ENCODE measurements around the gene SNAP25.

The SNAP25 gene

DNA sequence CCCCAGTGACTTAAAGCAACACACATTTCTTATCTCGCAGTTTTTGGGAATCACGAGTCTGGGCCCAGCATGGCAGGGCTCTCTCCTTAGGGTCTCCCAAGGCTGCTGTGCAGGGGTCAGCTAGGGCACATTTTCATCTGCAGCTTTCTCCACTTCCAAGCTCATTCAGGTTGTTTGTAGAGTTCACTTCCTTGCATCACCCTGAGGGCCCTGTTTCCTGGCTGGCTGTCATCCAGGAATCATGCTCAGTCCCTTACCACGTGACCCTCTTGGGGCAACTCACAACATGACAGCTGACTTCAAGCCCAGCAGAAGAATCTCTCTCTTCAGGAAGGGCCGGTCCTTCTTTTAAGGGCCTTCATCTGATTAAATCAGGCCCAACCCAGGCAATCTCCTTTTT, 21.3 kb downstream of the SNAP25 start:
- H2AFZ ChIP-seq (ENCODE audit: low read depth), result no peak overlapping the region
- no peak overlapping the region for H3K9ac ChIP-seq
- H3K79me2 ChIP-seq (ENCODE audit: insufficient read depth, low read depth), result no peaks in the 10 kb centered on the region
- no peak overlapping the region for H3K4me2 ChIP-seq
- H3K4me3 ChIP-seq (IDR thresholded peaks at IDR 0.05; ENCODE audit: insufficient read depth, low read depth, low read length), result no peak overlapping the region
- H3K36me3 ChIP-seq (ENCODE audit: insufficient read depth), result no peaks in the 10 kb centered on the region
- no peak overlapping the region for H3K27ac ChIP-seq
- no peaks in the 10 kb centered on the region for H3K4me1 ChIP-seq (ENCODE audit: low read depth, poor library complexity, severe bottlenecking)
- no peaks in the 10 kb centered on the region for H4K20me1 ChIP-seq (ENCODE audit: insufficient read depth)
- TF ChIP-seq, protein P1, sequence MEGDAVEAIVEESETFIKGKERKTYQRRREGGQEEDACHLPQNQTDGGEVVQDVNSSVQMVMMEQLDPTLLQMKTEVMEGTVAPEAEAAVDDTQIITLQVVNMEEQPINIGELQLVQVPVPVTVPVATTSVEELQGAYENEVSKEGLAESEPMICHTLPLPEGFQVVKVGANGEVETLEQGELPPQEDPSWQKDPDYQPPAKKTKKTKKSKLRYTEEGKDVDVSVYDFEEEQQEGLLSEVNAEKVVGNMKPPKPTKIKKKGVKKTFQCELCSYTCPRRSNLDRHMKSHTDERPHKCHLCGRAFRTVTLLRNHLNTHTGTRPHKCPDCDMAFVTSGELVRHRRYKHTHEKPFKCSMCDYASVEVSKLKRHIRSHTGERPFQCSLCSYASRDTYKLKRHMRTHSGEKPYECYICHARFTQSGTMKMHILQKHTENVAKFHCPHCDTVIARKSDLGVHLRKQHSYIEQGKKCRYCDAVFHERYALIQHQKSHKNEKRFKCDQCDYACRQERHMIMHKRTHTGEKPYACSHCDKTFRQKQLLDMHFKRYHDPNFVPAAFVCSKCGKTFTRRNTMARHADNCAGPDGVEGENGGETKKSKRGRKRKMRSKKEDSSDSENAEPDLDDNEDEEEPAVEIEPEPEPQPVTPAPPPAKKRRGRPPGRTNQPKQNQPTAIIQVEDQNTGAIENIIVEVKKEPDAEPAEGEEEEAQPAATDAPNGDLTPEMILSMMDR (conservative IDR thresholded peaks at IDR 0.05; ENCODE audit: low read depth, low read length), result no peak
- H3K27me3 ChIP-seq (ENCODE audit: insufficient read depth, low read depth), result no peaks in the 10 kb centered on the region

DNA sequence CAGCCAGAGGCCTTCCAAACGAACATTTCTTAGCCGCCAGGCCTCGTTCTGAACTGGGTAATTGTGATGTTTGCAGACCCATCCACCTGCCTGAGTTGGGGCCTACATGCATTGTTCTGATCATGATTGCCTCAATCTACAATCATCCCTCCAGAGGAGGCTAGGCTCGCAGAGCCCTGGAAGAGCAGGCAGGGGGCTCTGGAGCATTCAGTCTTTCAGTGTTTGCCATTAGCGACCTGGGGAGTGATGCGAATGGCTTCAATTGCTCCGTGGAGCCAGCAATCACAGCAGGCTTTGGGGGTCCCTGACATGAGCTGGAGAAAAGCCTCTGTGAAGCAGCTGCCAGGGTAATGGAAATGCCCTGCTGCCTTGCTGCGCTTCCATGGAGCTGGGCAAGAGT, 22.0 kb downstream of the SNAP25 start:
- Histone ChIP-seq H2AFZ (ENCODE audit: low read depth) (no peak overlapping the region), H3K4me2 (no peak overlapping the region), H3K27ac (no peak overlapping the region), H3K27me3 (ENCODE audit: insufficient read depth, low read depth) (no peaks in the 10 kb centered on the region), H3K4me3 (IDR thresholded peaks at IDR 0.05; ENCODE audit: insufficient read depth, low read depth, low read length) (no peak overlapping the region), H3K9ac (no peak overlapping the region), H3K4me1 (ENCODE audit: low read depth, poor library complexity, severe bottlenecking) (no peaks in the 10 kb centered on the region), H3K79me2 (ENCODE audit: insufficient read depth, low read depth) (no peaks in the 10 kb centered on the region), H3K36me3 (ENCODE audit: insufficient read depth) (no peaks in the 10 kb centered on the region), H4K20me1 (ENCODE audit: insufficient read depth) (no peaks in the 10 kb centered on the region)
- TF ChIP-seq, protein P1 (conservative IDR thresholded peaks at IDR 0.05; ENCODE audit: low read depth, low read length), result no peak

DNA sequence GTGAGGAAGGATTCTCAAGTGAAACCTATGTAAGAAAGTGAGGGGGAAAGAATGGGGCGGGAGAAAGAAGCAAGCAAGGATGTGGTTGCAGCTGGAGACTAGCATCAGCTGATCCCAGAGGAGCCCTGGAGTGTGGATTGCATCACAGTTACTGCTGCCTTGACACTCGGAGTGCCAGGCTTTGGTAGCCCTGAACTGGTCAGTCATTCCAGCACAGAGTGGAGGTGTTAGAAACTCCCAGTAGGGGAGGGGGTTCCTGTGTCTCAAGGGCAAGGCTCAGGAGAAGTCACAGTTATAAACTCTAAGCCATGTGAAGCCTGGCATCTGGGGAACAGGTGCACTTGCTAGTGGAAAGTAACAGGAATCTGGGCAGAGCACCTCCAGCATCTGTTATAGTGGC, 23.5 kb downstream of the SNAP25 start:
- no peaks in the 10 kb centered on the region for H4K20me1 ChIP-seq (ENCODE audit: insufficient read depth)
- no peak overlapping the region for H3K4me2 ChIP-seq
- no peak overlapping the region for H2AFZ ChIP-seq (ENCODE audit: low read depth)
- H3K4me3 ChIP-seq (IDR thresholded peaks at IDR 0.05; ENCODE audit: insufficient read depth, low read depth, low read length), result no peak overlapping the region
- H3K27ac ChIP-seq, result no peak overlapping the region
- no peaks in the 10 kb centered on the region for H3K4me1 ChIP-seq (ENCODE audit: low read depth, poor library complexity, severe bottlenecking)
- TF ChIP-seq, protein P1 (conservative IDR thresholded peaks at IDR 0.05; ENCODE audit: low read depth, low read length), result no peak
- H3K36me3 ChIP-seq (ENCODE audit: insufficient read depth), result no peaks in the 10 kb centered on the region
- no peak overlapping the region for H3K9ac ChIP-seq
- H3K79me2 ChIP-seq (ENCODE audit: insufficient read depth, low read depth), result no peaks in the 10 kb centered on the region
- H3K27me3 ChIP-seq (ENCODE audit: insufficient read depth, low read depth), result no peaks in the 10 kb centered on the region

DNA sequence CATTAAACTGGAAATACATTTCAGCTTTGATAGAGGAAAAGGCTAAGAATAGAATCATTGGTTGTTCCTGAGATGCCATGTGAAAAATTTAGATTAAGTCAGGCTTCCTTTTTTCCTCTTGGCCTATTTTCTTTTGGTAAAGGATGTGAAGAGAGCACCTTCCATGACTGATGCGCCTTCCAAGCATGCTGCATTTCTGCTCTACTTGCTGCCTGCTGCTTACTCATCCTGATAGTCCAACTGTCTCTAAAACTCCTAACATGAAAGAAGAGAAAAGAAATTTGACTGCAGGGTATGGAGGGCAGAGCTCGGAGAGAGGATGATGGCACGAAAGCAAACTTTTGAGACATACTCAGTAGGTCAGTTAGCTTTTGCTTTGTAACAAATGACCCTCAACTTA, 28.8 kb downstream of the SNAP25 start:
- no peaks in the 10 kb centered on the region for H3K79me2 ChIP-seq (ENCODE audit: insufficient read depth, low read depth)
- H3K36me3 ChIP-seq (ENCODE audit: insufficient read depth), result no peaks in the 10 kb centered on the region
- no peak overlapping the region for H3K4me2 ChIP-seq
- H3K27ac ChIP-seq, result no peak overlapping the region
- TF ChIP-seq, protein P1 (conservative IDR thresholded peaks at IDR 0.05; ENCODE audit: low read depth, low read length), result no peak
- no peak overlapping the region for H2AFZ ChIP-seq (ENCODE audit: low read depth)
- no peaks in the 10 kb centered on the region for H4K20me1 ChIP-seq (ENCODE audit: insufficient read depth)
- no peak overlapping the region for H3K9ac ChIP-seq
- H3K27me3 ChIP-seq (ENCODE audit: insufficient read depth, low read depth), result no peaks in the 10 kb centered on the region
- H3K4me3 ChIP-seq (IDR thresholded peaks at IDR 0.05; ENCODE audit: insufficient read depth, low read depth, low read length), result no peak overlapping the region
- H3K4me1 ChIP-seq (ENCODE audit: low read depth, poor library complexity, severe bottlenecking), result no peaks in the 10 kb centered on the region

All from KMS-11 (cell line).